H1 (cell line): ENCODE measurements around the gene SLC35E3. TPM values are rescaled to one million over a fixed set of nuclear protein-coding genes. Genes with fewer than 3 reads are reported as not detected.

Source experiments
- CTCF ChIA-PET: fragments of 300-600 bp; sonication (Branson Sonifier 250); formaldehyde crosslinking; loops from one replicate; lab custom pipeline; 2021; ENCODE audit not compliant: partially characterized antibody; lab: Charles Lee
- POLR2A ChIA-PET: fragments of 300-600 bp; sonication (Branson Sonifier 250); formaldehyde crosslinking; loops from one replicate; lab custom pipeline; 2021; ENCODE audit warnings: inconsistent platforms; ENCODE audit not compliant: partially characterized antibody; lab: Charles Lee
- DNase-seq, 2 experiments: peaks; one replicate each; pipeline versions ENCODE4 v3.0.0 to v3.0.0-alpha.2; 2010 to 2022; ENCODE audit warnings: low spot score in 2 of 2, low read depth in 1 of 2, mixed read lengths in 1 of 2
- FAIRE-seq: peaks from 2 replicates; lab custom pipeline; 2011; peaks lifted over from hg19 to GRCh38; lab: Jason Lieb, UNC
- H2AFZ ChIP-seq: 2 replicates; pipeline ENCODE4 v1.8.1; 2012; ENCODE audit warnings: low read length, inconsistent platforms
- H2AK5ac ChIP-seq: 2 replicates; pipeline ENCODE4 v1.6.1; 2013; ENCODE audit warnings: low read depth, low read length
- H2BK120ac ChIP-seq: replicated peaks from 2 replicates; pipeline ENCODE3; 2013; ENCODE audit warnings: low read depth, low read length, inconsistent platforms
- H2BK12ac ChIP-seq: 2 replicates; pipeline ENCODE4 v1.6.1; 2013; ENCODE audit warnings: low read depth, low read length
- H2BK15ac ChIP-seq: 2 replicates; pipeline ENCODE4 v1.6.1; 2013; ENCODE audit warnings: low read length
- H2BK20ac ChIP-seq: 2 replicates; pipeline ENCODE4 v1.6.1; 2013; ENCODE audit warnings: low read length
- H2BK5ac ChIP-seq: 2 replicates; pipeline ENCODE4 v1.6.1; 2013; ENCODE audit warnings: low read depth, low read length
- H3K14ac ChIP-seq: 2 replicates; pipeline ENCODE4 v1.6.1; 2013; ENCODE audit warnings: inconsistent platforms; ENCODE audit not compliant: insufficient read length
- H3K18ac ChIP-seq: 2 replicates; pipeline ENCODE4 v1.6.1; 2013; ENCODE audit warnings: low read length; ENCODE audit errors: extremely low read depth
- H3K23ac ChIP-seq: 2 replicates; pipeline ENCODE4 v1.6.1; 2013; ENCODE audit warnings: inconsistent platforms; ENCODE audit not compliant: insufficient read length
- H3K23me2 ChIP-seq: 2 replicates; pipeline ENCODE4 v1.6.1; 2013; ENCODE audit warnings: low read depth, low read length
- H3K27ac ChIP-seq: 2 replicates; pipeline ENCODE4 v1.6.1; 2011; ENCODE audit warnings: low read depth, low read length, inconsistent platforms
- H3K27me3 ChIP-seq, 4 experiments: replicated peaks in 1 of 4; 1 replicate in 1 of 4; 2 replicates in 3 of 4; pipeline versions ENCODE4 v1.6.1 to v1.8.1; 2011 to 2013; ENCODE audit warnings: low read length in 3 of 4, mild to moderate bottlenecking in 3 of 4, inconsistent platforms in 2 of 4, mixed read lengths in 2 of 4, moderate library complexity in 1 of 4; ENCODE audit not compliant: control insufficient read depth in 3 of 4, insufficient read depth in 3 of 4; ENCODE audit errors: extremely low read depth in 1 of 4
- H3K36me3 ChIP-seq, 4 experiments: 2 replicates each; pipeline versions ENCODE4 v1.6.1 to v1.8.1; 2011 to 2013; ENCODE audit warnings: mild to moderate bottlenecking in 4 of 4, low read length in 3 of 4, moderate library complexity in 2 of 4, control low read depth in 1 of 4, inconsistent platforms in 1 of 4; ENCODE audit not compliant: insufficient read depth in 4 of 4, control insufficient read depth in 2 of 4
- H3K4ac ChIP-seq: replicated peaks from 2 replicates; pipeline ENCODE3; 2013; ENCODE audit warnings: low read length, low read depth, mixed read lengths, inconsistent platforms; ENCODE audit not compliant: insufficient read length
- H3K4me1 ChIP-seq, 4 experiments: replicated peaks in 1 of 4; 1 replicate in 1 of 4; 2 replicates in 3 of 4; pipeline versions ENCODE4 v1.6.1 to v1.8.1; 2011 to 2013; ENCODE audit warnings: low read length in 3 of 4, inconsistent platforms in 2 of 4, mixed read lengths in 1 of 4; ENCODE audit not compliant: insufficient read depth in 4 of 4, control insufficient read depth in 3 of 4
- H3K4me2 ChIP-seq, 2 experiments: 2 replicates each; pipeline versions ENCODE4 v1.6.1 to v1.8.1; 2011 to 2013; ENCODE audit warnings: low read depth in 2 of 2, low read length in 2 of 2, control low read depth in 1 of 2, inconsistent platforms in 1 of 2, mild to moderate bottlenecking in 1 of 2; ENCODE audit not compliant: insufficient read depth in 1 of 2
- H3K4me3 ChIP-seq, 4 experiments: fragments of 200-600, 300-600 bp in 1 of 4; sonication (generic), shearing (Covaris generic), sonication (Bioruptor Twin) in 1 of 4; 2 replicates each; pipeline versions ENCODE4 v1.5.1 to v1.8.1; 2011 to 2016; ENCODE audit warnings: low read length in 4 of 4, low read depth in 3 of 4, control low read depth in 2 of 4, inconsistent platforms in 2 of 4, mild to moderate bottlenecking in 2 of 4, mixed read lengths in 1 of 4, moderate library complexity in 1 of 4; ENCODE audit not compliant: insufficient read depth in 2 of 4; ENCODE audit errors: extremely low read depth in 1 of 4
- H3K56ac ChIP-seq: replicated peaks from 2 replicates; pipeline ENCODE3; 2013; ENCODE audit warnings: low read depth, mild to moderate bottlenecking, mixed read lengths, low read length, inconsistent platforms; ENCODE audit not compliant: insufficient read length
- H3K79me1 ChIP-seq: 2 replicates; pipeline ENCODE4 v1.6.1; 2013; ENCODE audit warnings: low read depth, low read length, control low read depth
- H3K79me2 ChIP-seq, 2 experiments: 2 replicates each; pipeline versions ENCODE4 v1.6.1 to v1.8.1; 2012 to 2013; ENCODE audit warnings: low read length in 2 of 2, mild to moderate bottlenecking in 2 of 2, inconsistent platforms in 1 of 2; ENCODE audit not compliant: insufficient read depth in 2 of 2, control insufficient read depth in 1 of 2
- H3K9ac ChIP-seq, 4 experiments: replicated peaks in 1 of 4; 1 replicate in 1 of 4; 2 replicates in 3 of 4; pipeline versions ENCODE4 v1.6.1 to v1.8.1; 2011 to 2013; ENCODE audit warnings: low read depth in 3 of 4, low read length in 3 of 4, control low read depth in 2 of 4, mild to moderate bottlenecking in 2 of 4, moderate library complexity in 2 of 4, inconsistent platforms in 1 of 4; ENCODE audit errors: extremely low read depth in 1 of 4
- H3K9me3 ChIP-seq, 2 experiments: 2 replicates each; pipeline versions ENCODE4 v1.6.1 to v1.8.1; 2012 to 2013; ENCODE audit warnings: mild to moderate bottlenecking in 2 of 2, moderate library complexity in 2 of 2, control low read depth in 1 of 2, inconsistent platforms in 1 of 2, low read depth in 1 of 2, low read length in 1 of 2, mixed read lengths in 1 of 2; ENCODE audit not compliant: insufficient read depth in 2 of 2
- H4K20me1 ChIP-seq, 2 experiments: replicated peaks in 1 of 2; 2 replicates each; pipeline versions ENCODE3 to v1.8.1; 2011 to 2013; ENCODE audit warnings: inconsistent platforms in 2 of 2, low read length in 2 of 2, mild to moderate bottlenecking in 1 of 2; ENCODE audit not compliant: insufficient read depth in 2 of 2, control insufficient read depth in 1 of 2
- H4K5ac ChIP-seq: 2 replicates; pipeline ENCODE4 v1.6.1; 2013; ENCODE audit warnings: low read length, low read depth, mixed read lengths, inconsistent platforms; ENCODE audit not compliant: insufficient read length
- H4K8ac ChIP-seq: 2 replicates; pipeline ENCODE4 v1.8.0; 2013; ENCODE audit warnings: mild to moderate bottlenecking, moderate library complexity, low read length, inconsistent platforms; ENCODE audit not compliant: insufficient read depth; ENCODE audit errors: extremely low read depth
- H4K91ac ChIP-seq: replicated peaks from 2 replicates; pipeline ENCODE3; 2013; ENCODE audit warnings: low read length, mixed read lengths, inconsistent platforms; ENCODE audit not compliant: insufficient read length
- ASH2L ChIP-seq: fragments of 200-600, 300-600 bp; sonication (generic); IDR thresholded peaks from one replicate; pipeline ENCODE4 v1.7.1; 2017; ENCODE audit warnings: low read length
- POLR2AphosphoS5 ChIP-seq: IDR thresholded peaks from 2 replicates; pipeline ENCODE4 v1.6.1; 2011; ENCODE audit warnings: low read depth, low read length
- RNF2 ChIP-seq: fragments of 200-900, 300-1000 bp; sonication (generic); IDR thresholded peaks from 2 replicates; pipeline ENCODE4 v1.7.1; 2016; ENCODE audit warnings: borderline replicate concordance, low read depth, mild to moderate bottlenecking, antibody characterized with exemption, low read length; ENCODE audit not compliant: poor library complexity, severe bottlenecking; ENCODE audit errors: missing control alignments
- SUZ12 ChIP-seq: fragments of 200-600 bp; sonication (generic); IDR thresholded peaks from 2 replicates; pipeline ENCODE4 v1.6.1; 2012; ENCODE audit warnings: mild to moderate bottlenecking, inconsistent platforms, low read length, moderate library complexity, mixed read lengths
- YY1 ChIP-seq: IDR thresholded peaks from 2 replicates; pipeline ENCODE4 v1.6.1; 2011; ENCODE audit warnings: low read depth, mild to moderate bottlenecking, low read length
- WGBS, 2 experiments: shearing (Covaris generic) in 1 of 2; methylation state at CpG; one replicate each; pipeline versions ENCODE4 v1.1.6 to v1.1.7; 2013 to 2015; ENCODE audit warnings: low lambda C conversion rate in 2 of 2, mixed read lengths in 2 of 2, inconsistent platforms in 1 of 2, low coverage in 1 of 2, missing lambda C conversion rate in 1 of 2; ENCODE audit not compliant: insufficient replicate concordance in 2 of 2, insufficient coverage in 1 of 2, insufficient read length in 1 of 2; ENCODE audit errors: extremely low coverage in 1 of 2, missing lambda C conversion rate in 1 of 2; 5-methylcytosine and 5-hydroxymethylcytosine counted together
- polyA plus RNA-seq, 7 experiments: library from polyadenylated mRNA; depleted of rRNA in 3 of 7; stranded (reverse) in 5 of 7; unstranded in 2 of 7; fragments of >200 nt in 5 of 7; fragments of 200-250 nt in 2 of 7; gene quantifications; 1 replicate in 5 of 7; 2 replicates in 1 of 7; 4 replicates in 1 of 7; pipeline versions ENCODE4 v1.2.1 to v1.2.3, GENCODE V29; 2011 to 2013; ENCODE audit warnings: missing spikeins in 2 of 7, mixed read lengths in 2 of 7
- total RNA-seq: library from RNA; stranded (reverse); fragmentation: NEBNext Ultra II Directional; extraction: Animal tissue kit (Norgen Biotek cat#: 25700); gene quantifications from 2 replicates; pipeline ENCODE4 v1.2.1, GENCODE V29; 2021
- TF ChIP-seq, protein P1 (sequence below), 3 experiments: IDR thresholded peaks; 1 replicate in 2 of 3; 2 replicates in 1 of 3; pipeline versions ENCODE4 v1.5.1 to v1.6.1; 2011; ENCODE audit warnings: low read length in 3 of 3, mild to moderate bottlenecking in 3 of 3, inconsistent platforms in 2 of 3, low read depth in 1 of 3, moderate library complexity in 1 of 3; ENCODE audit not compliant: insufficient read depth in 1 of 3; ENCODE audit errors: control extremely low read depth in 1 of 3

The SLC35E3 gene
- total and polyA plus RNA-seq, 2 of the 8 experiments (the other 6 are each of a cell fraction or from before 2014, with no cell fraction given) = 10.0 to 10.9 TPM

DNA sequence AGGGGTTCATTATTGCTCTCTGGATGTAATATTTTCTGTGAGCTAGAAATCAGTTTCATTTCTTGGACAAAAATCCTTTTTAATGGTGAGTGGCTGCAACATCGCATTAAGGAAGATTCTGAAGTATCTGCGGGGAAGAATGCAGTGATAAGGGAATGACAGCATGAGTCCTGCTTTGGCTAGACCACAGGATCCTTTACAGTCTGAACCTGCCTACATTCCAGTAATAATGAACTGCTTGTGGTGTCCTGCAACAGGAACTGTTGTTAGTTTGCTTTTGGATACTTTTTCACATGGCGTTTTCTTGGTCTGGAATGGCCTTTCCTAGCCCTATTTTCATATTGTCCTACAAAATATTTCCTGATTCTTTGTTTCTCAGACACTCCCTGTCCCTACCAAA, 77.7 kb downstream of the SLC35E3 start:
- no peak overlapping the region for H3K23ac ChIP-seq
- TF ChIP-seq RNF2 (no peak), POLR2AphosphoS5 (no peak), YY1 (no peak), SUZ12 (no peak), ASH2L (no peak)
- TF ChIP-seq, protein P1, sequence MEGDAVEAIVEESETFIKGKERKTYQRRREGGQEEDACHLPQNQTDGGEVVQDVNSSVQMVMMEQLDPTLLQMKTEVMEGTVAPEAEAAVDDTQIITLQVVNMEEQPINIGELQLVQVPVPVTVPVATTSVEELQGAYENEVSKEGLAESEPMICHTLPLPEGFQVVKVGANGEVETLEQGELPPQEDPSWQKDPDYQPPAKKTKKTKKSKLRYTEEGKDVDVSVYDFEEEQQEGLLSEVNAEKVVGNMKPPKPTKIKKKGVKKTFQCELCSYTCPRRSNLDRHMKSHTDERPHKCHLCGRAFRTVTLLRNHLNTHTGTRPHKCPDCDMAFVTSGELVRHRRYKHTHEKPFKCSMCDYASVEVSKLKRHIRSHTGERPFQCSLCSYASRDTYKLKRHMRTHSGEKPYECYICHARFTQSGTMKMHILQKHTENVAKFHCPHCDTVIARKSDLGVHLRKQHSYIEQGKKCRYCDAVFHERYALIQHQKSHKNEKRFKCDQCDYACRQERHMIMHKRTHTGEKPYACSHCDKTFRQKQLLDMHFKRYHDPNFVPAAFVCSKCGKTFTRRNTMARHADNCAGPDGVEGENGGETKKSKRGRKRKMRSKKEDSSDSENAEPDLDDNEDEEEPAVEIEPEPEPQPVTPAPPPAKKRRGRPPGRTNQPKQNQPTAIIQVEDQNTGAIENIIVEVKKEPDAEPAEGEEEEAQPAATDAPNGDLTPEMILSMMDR (IDR thresholded peaks at IDR 0.05; ENCODE audit: control extremely low read depth in 1 of 3, insufficient read depth in 1 of 3, low read depth in 1 of 3, low read length in 3 of 3) = no peak
- peaks cover 13 to 96% (median 55%) of the 10 kb centered on the region in 4 experiments for H3K36me3 ChIP-seq
- H4K5ac ChIP-seq = no peak overlapping the region
- H2AFZ ChIP-seq = no peak overlapping the region
- H4K91ac ChIP-seq = no peak overlapping the region
- H3K79me1 ChIP-seq = no peaks in the 10 kb centered on the region
- no peaks in the 10 kb centered on the region for H3K4me1 ChIP-seq
- H3K9me3 ChIP-seq = no peaks in the 10 kb centered on the region
- H2BK120ac ChIP-seq = no peak overlapping the region
- H4K20me1 ChIP-seq = peaks cover 2 to 8% of the 10 kb centered on the region in 2 experiments
- H3K4ac ChIP-seq = no peak overlapping the region
- H3K4me3 ChIP-seq = no peak overlapping the region
- no peak overlapping the region for H3K9ac ChIP-seq
- ChIA-PET CTCF (interaction anchor here (0.6 to 1.6 kb wide), 2 partner anchors 21 to 729 kb away, joined by 3 read pairs; no protein-coding TSS in a partner anchor), POLR2A (interaction anchor here (2.7 to 6.0 kb wide), 2 partner anchors 11 to 16 kb away, joined by 20 to 41 read pairs; partner anchors contain the start of gene MDM2)
- H3K79me2 ChIP-seq = peaks cover 0 to 22% of the 10 kb centered on the region in 2 experiments; a peak in 2 of 4 replicates
- H2BK12ac ChIP-seq = no peak overlapping the region
- no peak overlapping the region for H3K4me2 ChIP-seq
- no peak for FAIRE-seq
- no peak overlapping the region for H2AK5ac ChIP-seq
- no peak overlapping the region for H2BK5ac ChIP-seq
- H3K23me2 ChIP-seq = no peaks in the 10 kb centered on the region
- H3K56ac ChIP-seq = no peak overlapping the region
- H3K27ac ChIP-seq = no peak overlapping the region
- no peak overlapping the region for H4K8ac ChIP-seq
- DNase-seq = no peak
- H3K27me3 ChIP-seq = no peaks in the 10 kb centered on the region
- no peak overlapping the region for H2BK15ac ChIP-seq
- 94% methylated on average over 3 of the region's 3 CpGs; no CpG with 5 or more reads in 1 of the 2 experiments for WGBS, 2 experiments
- no peak overlapping the region for H3K14ac ChIP-seq
- H2BK20ac ChIP-seq = no peak overlapping the region
- no peak overlapping the region for H3K18ac ChIP-seq
